WTC11 (cell line): ENCODE measurements around the gene MSH3.

Experiments used
- TF ChIP-seq, protein P1 (sequence below): sonication (generic); formaldehyde crosslinking; IDR thresholded peaks from 2 replicates; pipeline ENCODE4 v1.8.1; 2023; ENCODE audit warnings: mild to moderate bottlenecking, missing genetic modification reagents, moderate library complexity
- TF ChIP-seq, protein P2 (sequence below): fragments of 200-600 bp; IDR thresholded peaks from 2 replicates; pipeline ENCODE4 v1.8.0; 2022; ENCODE audit warnings: antibody characterized with exemption

DNA sequence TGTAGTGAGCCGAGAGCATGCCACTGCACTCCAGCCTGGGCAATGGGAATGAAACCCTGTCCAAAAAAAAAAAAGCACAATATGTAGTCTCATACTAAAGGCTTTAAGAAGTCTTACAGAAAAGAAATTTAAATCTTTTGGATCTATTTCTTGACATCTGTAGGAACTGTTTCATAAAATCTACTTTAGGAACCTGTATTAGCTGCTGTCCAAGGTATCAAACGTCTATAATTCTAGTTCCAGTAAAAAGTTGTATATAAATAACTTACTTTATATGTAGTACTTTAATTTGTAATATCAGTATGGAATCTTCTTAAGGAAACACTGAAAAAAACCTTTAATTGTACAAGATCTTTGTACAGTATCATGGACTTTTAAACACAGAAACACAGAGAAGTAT lies 199.0 kb downstream of the MSH3 start:
- TF ChIP-seq, protein P1, sequence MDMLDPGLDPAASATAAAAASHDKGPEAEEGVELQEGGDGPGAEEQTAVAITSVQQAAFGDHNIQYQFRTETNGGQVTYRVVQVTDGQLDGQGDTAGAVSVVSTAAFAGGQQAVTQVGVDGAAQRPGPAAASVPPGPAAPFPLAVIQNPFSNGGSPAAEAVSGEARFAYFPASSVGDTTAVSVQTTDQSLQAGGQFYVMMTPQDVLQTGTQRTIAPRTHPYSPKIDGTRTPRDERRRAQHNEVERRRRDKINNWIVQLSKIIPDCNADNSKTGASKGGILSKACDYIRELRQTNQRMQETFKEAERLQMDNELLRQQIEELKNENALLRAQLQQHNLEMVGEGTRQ (CRISPR knock-in tag) = no peak
- TF ChIP-seq, protein P2, sequence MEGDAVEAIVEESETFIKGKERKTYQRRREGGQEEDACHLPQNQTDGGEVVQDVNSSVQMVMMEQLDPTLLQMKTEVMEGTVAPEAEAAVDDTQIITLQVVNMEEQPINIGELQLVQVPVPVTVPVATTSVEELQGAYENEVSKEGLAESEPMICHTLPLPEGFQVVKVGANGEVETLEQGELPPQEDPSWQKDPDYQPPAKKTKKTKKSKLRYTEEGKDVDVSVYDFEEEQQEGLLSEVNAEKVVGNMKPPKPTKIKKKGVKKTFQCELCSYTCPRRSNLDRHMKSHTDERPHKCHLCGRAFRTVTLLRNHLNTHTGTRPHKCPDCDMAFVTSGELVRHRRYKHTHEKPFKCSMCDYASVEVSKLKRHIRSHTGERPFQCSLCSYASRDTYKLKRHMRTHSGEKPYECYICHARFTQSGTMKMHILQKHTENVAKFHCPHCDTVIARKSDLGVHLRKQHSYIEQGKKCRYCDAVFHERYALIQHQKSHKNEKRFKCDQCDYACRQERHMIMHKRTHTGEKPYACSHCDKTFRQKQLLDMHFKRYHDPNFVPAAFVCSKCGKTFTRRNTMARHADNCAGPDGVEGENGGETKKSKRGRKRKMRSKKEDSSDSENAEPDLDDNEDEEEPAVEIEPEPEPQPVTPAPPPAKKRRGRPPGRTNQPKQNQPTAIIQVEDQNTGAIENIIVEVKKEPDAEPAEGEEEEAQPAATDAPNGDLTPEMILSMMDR = no peak
